ENCODE data around the gene MEIS2.
A peak's percentile ranks its signal among the peaks of the same experiment; 100 is the strongest.

MEIS2 gene

GRCh38 chr15:37112171-37112570 is 11.8 kb upstream of the MEIS2 start:
- no peak for DNase-seq

- DNase-seq, result no peak
Observed at GRCh38 chr15:37111427-37111717, 11.0 kb upstream of the MEIS2 start.

- DNase-seq, result peak; percentile 49
Observed at GRCh38 chr15:37109872-37110572, 9.7 kb upstream of the MEIS2 start.

DNA sequence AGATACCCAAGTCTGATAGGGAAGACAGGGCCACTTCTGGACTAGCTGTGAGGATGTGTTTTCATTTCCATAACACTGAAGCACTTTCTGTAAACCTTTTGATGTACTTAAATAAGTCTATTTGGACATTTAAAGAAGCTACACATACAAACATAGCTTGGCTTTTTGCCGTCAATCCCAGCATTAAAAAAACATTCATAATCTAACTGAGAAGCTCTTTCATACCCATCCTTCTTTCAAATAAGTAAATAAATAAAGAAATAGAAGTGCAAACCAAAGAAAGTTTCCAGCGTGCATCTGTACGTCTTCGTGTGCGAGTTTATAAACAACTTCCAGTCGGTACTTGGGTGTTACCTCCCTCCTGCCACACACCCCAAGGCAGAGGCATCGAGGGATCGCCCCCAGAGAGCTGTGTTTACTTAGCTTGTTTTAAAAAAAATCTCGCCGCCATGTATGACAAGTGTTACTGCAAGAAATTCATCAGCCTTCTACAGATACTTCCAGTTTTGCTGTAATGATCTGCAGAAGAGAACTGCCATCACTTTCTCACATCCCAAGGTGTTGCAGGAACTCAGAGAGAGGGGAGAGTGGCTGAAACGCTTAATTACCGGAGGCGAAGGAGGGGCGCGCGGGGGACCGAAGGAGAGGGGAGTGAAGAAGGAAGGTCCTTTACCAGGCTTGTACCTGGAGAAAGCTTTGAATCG is 9.0 kb upstream of the MEIS2 start:
- DNase-seq, result no peak

GRCh38 chr15:37108381-37109167 is 8.2 kb upstream of the MEIS2 start:
- no peak for DNase-seq

GRCh38 chr15:37107744-37108380 is 7.5 kb upstream of the MEIS2 start:
- DNase-seq, result no peak

DNA sequence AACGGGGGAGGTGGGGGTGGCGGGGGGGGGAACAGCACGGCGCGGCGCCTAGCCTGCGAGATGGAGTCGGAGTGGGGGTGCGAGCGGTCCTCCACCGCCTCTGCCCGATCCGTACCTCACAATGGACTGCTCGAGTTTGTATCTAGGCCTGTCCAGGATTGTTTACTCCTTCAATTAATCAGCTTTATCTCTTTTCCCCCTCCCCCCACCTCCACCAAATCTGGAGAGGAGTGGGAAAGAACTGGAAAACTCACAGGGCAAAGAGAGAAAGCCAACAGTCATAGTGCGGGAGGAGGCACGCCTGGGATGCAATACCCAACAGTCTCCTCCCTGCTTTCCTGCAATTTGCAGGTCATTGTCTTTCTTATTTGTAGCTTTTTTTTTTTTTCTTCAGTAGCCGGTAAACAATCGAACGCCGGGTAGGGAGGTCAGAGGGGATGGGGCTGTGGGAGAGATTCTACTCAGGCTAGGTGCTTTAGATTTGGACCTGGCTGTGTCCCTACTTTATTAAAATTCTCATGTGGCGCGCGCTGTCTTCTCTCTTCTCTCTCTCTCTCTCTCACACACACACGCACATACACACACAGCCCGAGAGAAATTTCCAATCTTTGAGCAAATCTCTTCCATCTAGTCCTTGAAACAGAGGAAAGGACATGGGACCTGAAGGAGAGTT is 6.9 kb upstream of the MEIS2 start:
- no peak for DNase-seq

GRCh38 chr15:37106490-37107001 is 6.2 kb upstream of the MEIS2 start:
- peak; percentile 64 for DNase-seq

- DNase-seq, result no peak
Observed at GRCh38 chr15:37105889-37106288, 5.5 kb upstream of the MEIS2 start.

GRCh38 chr15:37105029-37105428 is 4.7 kb upstream of the MEIS2 start:
- DNase-seq, result no peak

DNA sequence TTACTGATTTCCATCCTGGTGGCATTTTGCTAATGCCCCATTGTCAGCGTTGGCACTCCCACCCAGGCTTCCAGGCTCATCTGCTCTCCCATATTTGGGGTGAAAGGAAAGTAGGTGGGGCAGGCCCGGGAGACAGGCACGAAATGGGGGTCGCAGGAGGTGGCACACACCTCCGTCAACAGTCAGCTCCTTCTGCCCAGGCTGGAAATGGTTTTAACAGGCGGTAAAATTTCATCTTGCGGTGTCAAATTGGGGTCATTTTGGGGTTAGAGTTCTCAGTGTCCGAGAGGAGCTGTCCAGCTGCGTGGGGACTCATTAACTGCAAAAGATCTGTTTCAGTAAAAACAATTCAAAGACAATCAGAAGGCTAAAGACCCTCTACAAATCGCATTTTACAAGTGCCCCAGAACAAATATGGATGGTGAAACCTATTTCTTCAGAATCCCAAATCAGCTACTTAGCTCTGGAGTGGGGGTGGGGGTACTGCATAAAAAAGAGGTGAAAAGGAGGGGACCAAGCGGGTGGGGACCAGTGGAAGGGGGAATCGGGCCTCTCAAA is 4.2 kb upstream of the MEIS2 start:
- no peak for DNase-seq

- no peak for DNase-seq
Observed at GRCh38 chr15:37103475-37104423, 3.4 kb upstream of the MEIS2 start.

GRCh38 chr15:37103163-37103435 is 2.8 kb upstream of the MEIS2 start:
- DNase-seq, result no peak

- peak; percentile 45 for DNase-seq
Observed at GRCh38 chr15:37102305-37103162, 2.2 kb upstream of the MEIS2 start.

- DNase-seq, result peak; percentile 83
Observed at GRCh38 chr15:37101980-37102304, 1.6 kb upstream of the MEIS2 start.

DNA sequence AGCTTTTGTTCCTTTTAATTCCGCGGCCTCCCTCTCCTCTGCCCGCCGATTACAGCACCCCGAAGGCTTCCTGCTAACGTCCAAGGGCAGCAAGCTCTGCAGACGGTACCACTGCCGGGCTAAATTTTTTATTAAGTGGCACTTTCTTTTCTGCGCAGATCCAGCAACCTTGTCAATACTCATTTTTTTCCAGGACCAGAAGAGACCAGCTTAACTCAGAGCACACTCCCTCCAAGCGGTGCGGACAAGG is 542 bp upstream of the MEIS2 start:
- no peak for DNase-seq

GRCh38 chr15:37099319-37100108 is 835 bp downstream of the MEIS2 start:
- peak; percentile 53 for DNase-seq

DNA sequence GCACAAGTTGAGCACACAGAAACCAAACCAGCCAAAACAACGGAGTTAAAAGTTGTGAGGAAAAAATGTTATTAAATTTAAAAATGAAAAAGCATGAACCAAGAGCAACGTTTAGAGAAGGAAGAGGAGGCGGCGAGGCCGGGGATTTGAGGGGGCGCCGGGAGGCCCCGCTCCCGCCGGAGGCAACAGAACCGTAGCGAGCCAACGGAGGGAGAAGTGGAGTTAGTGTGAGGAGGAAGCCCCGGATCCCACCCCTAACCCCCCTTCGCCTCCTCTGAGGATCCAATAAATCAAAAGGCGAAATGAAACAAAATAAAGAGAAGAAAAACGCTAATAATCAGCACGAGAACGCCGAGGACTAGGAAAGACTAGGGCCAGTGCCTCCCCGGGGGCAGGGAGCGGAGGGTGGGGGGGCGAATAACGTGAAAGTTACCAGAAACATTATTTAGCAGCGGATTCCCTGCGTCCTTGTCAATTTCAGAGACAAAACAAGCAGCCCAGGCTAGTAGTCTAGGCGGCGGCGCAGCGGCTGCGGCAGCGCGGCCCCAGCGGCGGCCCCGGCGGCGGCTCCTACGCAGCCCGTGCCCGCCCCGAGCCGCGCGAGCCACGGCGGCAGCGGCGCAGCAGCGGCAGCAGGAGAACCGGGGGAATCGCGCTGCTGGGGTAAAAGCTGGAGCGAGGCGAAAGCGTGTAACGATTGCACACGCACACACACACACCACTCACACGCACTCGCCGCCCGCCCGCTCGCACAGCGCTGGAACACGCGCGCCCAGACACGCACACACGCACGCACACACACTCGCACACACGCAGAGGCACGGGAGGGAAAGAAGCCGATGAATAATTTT is 1.7 kb downstream of the MEIS2 start:
- peak; percentile 65 for DNase-seq

All from right hindlimb (tissue), 1 donor.